ENCODE results near the gene RNASE11.

The RNASE11 gene

DNA sequence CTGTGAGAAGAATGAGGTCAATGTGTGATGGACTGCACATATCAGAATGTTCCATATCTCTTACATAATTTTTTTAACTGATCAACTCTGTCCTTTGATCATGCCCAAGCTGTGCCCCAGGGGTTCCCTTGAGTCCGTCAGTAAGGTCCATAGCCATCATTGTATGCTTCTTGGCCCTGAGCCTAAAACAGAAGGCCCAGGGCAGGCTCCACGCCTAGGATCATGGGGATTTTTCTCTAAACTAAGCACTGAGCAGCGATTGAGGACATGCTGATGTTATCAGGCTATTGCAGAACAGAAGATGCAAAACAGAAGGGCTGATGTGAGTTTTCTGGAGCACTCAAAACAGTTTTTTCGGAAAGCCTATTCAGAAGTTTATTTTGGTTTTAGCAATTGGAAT lies 47.9 kb downstream of the RNASE11 start:
- DNase-seq (ENCODE audit: low read depth in 2 of 3, low spot score in 2 of 3), result no peak

All from activated CD8-positive, alpha-beta memory T cell treated with anti-CD3 and anti-CD28 coated beads for 48 hours (primary cell).